Natural killer cell (primary cell): Measurements from ENCODE around the gene LHPP. TPM values are rescaled to one million over a fixed set of nuclear protein-coding genes. Genes with fewer than 3 reads are reported as not detected.

Experiments used
- ATAC-seq, 3 donors: fragments of 150-1000 bp in 2 of 3; fragments of 200-7000 bp in 1 of 3; cut with Tn5 transposase; 1 replicate in 1 of 3; 2 replicates in 2 of 3; pipeline ENCODE4 v1.10.0; 2021; ENCODE audit warnings: mild to moderate bottlenecking in 2 of 3, moderate library complexity in 2 of 3
- DNase-seq, 2 donors: peaks; one replicate each; pipeline versions ENCODE4 v3.0.0 to v3.0.0-alpha.2; 2013 to 2021; ENCODE audit warnings: mixed read lengths in 1 of 2
- H3K27ac ChIP-seq: one replicate; pipeline ENCODE4 v1.5.1; 2013; ENCODE audit warnings: mild to moderate bottlenecking, low read length
- H3K27me3 ChIP-seq: one replicate; pipeline ENCODE4 v1.6.1; 2013; ENCODE audit warnings: low read length; ENCODE audit not compliant: control insufficient read depth, insufficient read depth
- H3K36me3 ChIP-seq: one replicate; pipeline ENCODE4 v1.6.1; 2013; ENCODE audit warnings: low read length; ENCODE audit not compliant: control insufficient read depth, insufficient read depth
- H3K4me1 ChIP-seq: one replicate; pipeline ENCODE4 v1.6.1; 2013; ENCODE audit warnings: low read length; ENCODE audit not compliant: control insufficient read depth, insufficient read depth
- H3K4me3 ChIP-seq: one replicate; pipeline ENCODE4 v1.5.1; 2013; ENCODE audit warnings: low read length
- H3K9me3 ChIP-seq: one replicate; pipeline ENCODE4 v1.6.1; 2013; ENCODE audit warnings: low read length; ENCODE audit not compliant: control insufficient read depth, insufficient read depth
- H3K27ac Mint-ChIP-seq, 2 donors: one replicate each; pipeline ENCODE4 v1.8.0; 2022; ENCODE audit warnings: mild to moderate bottlenecking in 2 of 2, mixed read lengths in 2 of 2, moderate library complexity in 1 of 2
- H3K27me3 Mint-ChIP-seq, 2 donors: one replicate each; pipeline ENCODE4 v1.8.0; 2022; ENCODE audit warnings: low read depth in 2 of 2, mixed read lengths in 2 of 2
- H3K36me3 Mint-ChIP-seq: one replicate; pipeline ENCODE4 v1.8.0; 2022; ENCODE audit warnings: mixed read lengths
- H3K4me1 Mint-ChIP-seq, 2 donors: one replicate each; pipeline ENCODE4 v1.8.0; 2022; ENCODE audit warnings: mixed read lengths in 2 of 2
- H3K4me3 Mint-ChIP-seq: one replicate; pipeline ENCODE4 v1.8.0; 2022; ENCODE audit warnings: mild to moderate bottlenecking, moderate library complexity, mixed read lengths
- H3K9me3 Mint-ChIP-seq, 2 donors: one replicate each; pipeline ENCODE4 v1.8.0; 2022; ENCODE audit warnings: mixed read lengths in 2 of 2
- CTCF ChIP-seq: fragments of 200-600 bp; IDR thresholded peaks from one replicate; pipeline ENCODE4 v1.8.0; 2022; ENCODE audit warnings: antibody characterized with exemption
- WGBS: methylation state at CpG from one replicate; pipeline ENCODE4 v1.1.7; 2013; ENCODE audit warnings: missing lambda C conversion rate; ENCODE audit not compliant: insufficient coverage; 5-methylcytosine and 5-hydroxymethylcytosine counted together
- intact Hi-C: fragments of 100-400 bp; cut with micrococcal nuclease; formaldehyde crosslinking; loops from one replicate; pipeline ENCODE4 v1.14.2; 2022
- total RNA-seq, 4 donors: library from RNA; stranded (reverse); fragments of 120-200 nt in 1 of 4; gene quantifications; one replicate each; pipeline versions ENCODE4 v1.2.3 to v1.2.4, GENCODE V29; 2013 to 2022

LHPP gene
- total RNA-seq, 3 donors from 2014 or later (not counting 1 experiment from before 2014, with no cell fraction given): 12.3 to 19.3 (median 14.8) TPM

- H3K4me1 Mint-ChIP-seq: peaks cover 0 to 11% of the 10 kb centered on the region in 2 donors
- Histone ChIP-seq H3K27me3 (no peaks in the 10 kb centered on the region), H3K36me3 (no peaks in the 10 kb centered on the region), H3K9me3 (peaks cover 4% of the 10 kb centered on the region), H3K27ac (no peak overlapping the region), H3K4me1 (no peaks in the 10 kb centered on the region), H3K4me3 (no peak overlapping the region)
- peaks cover 3 to 6% of the 10 kb centered on the region in 2 donors for H3K9me3 Mint-ChIP-seq
- H3K4me3 Mint-ChIP-seq: no peak overlapping the region
- no peak for TF ChIP-seq CTCF
- no peaks in the 10 kb centered on the region for H3K27me3 Mint-ChIP-seq
- ATAC-seq: no peak
- intact Hi-C loops: no loop called here
- H3K36me3 Mint-ChIP-seq: no peaks in the 10 kb centered on the region
- no peak for DNase-seq
- no peak overlapping the region for H3K27ac Mint-ChIP-seq
- WGBS: 76% methylated on average over 18 of the region's 18 CpGs
These were observed 98.9 kb downstream of the LHPP start for GRCh38 chr10:124560377-124561105.

GRCh38 chr10:124561206-124561605 is 99.6 kb downstream of the LHPP start:
- Mint-ChIP-seq H3K4me3 (no peak overlapping the region), H3K27ac (no peak overlapping the region), H3K36me3 (no peaks in the 10 kb centered on the region), H3K4me1 (peaks cover 0 to 11% of the 10 kb centered on the region in 2 donors), H3K27me3 (no peaks in the 10 kb centered on the region), H3K9me3 (peaks cover 3 to 6% of the 10 kb centered on the region in 2 donors)
- DNase-seq (no peak), ATAC-seq (no peak)
- WGBS: 93% methylated on average over 5 of the region's 5 CpGs
- intact Hi-C loops: no loop called here
- no peaks in the 10 kb centered on the region for H3K27me3 ChIP-seq
- no peaks in the 10 kb centered on the region for H3K4me1 ChIP-seq
- H3K36me3 ChIP-seq: no peaks in the 10 kb centered on the region
- H3K9me3 ChIP-seq: peaks cover 4% of the 10 kb centered on the region
- no peak for TF ChIP-seq CTCF
- H3K27ac ChIP-seq: no peak overlapping the region
- no peak overlapping the region for H3K4me3 ChIP-seq

GRCh38 chr10:124562425-124563060 is 100.9 kb downstream of the LHPP start:
- Mint-ChIP-seq H3K9me3 (peaks cover 3 to 6% of the 10 kb centered on the region in 2 donors), H3K36me3 (no peaks in the 10 kb centered on the region), H3K4me1 (peaks cover 0 to 11% of the 10 kb centered on the region in 2 donors), H3K27ac (no peak overlapping the region), H3K4me3 (no peak overlapping the region), H3K27me3 (no peaks in the 10 kb centered on the region)
- Histone ChIP-seq H3K36me3 (no peaks in the 10 kb centered on the region), H3K27me3 (no peaks in the 10 kb centered on the region), H3K9me3 (peaks cover 4% of the 10 kb centered on the region), H3K4me1 (no peaks in the 10 kb centered on the region), H3K27ac (no peak overlapping the region), H3K4me3 (no peak overlapping the region)
- DNase-seq (no peak), ATAC-seq (no peak)
- 94% methylated on average over 2 of the region's 7 CpGs for WGBS
- intact Hi-C loops: no loop called here
- TF ChIP-seq CTCF: no peak
